HG03097 (cell line): ENCODE results near the gene ATRN.

Experiments used
- ATAC-seq: cut with Tn5 transposase; IDR thresholded peaks from one replicate; pipeline ENCODE4 v1.9.1; 2021; ENCODE audit not compliant: unreplicated experiment, low FRiP score

ATRN gene

GRCh38 chr20:3652676-3653596, 182.1 kb downstream of the ATRN start:
- no peak for ATAC-seq

- no peak for ATAC-seq
Observed at GRCh38 chr20:3653921-3654320, 183.1 kb downstream of the ATRN start.

- ATAC-seq, result no peak
Observed at GRCh38 chr20:3654326-3655130, 183.7 kb downstream of the ATRN start.

- no peak for ATAC-seq
Observed at GRCh38 chr20:3655131-3655405, 184.2 kb downstream of the ATRN start.

GRCh38 chr20:3658019-3658715, 187.3 kb downstream of the ATRN start:
- ATAC-seq, result no peak

GRCh38 chr20:3658716-3659491, 188.1 kb downstream of the ATRN start:
- peak; percentile 80 for ATAC-seq

- no peak for ATAC-seq
Observed at GRCh38 chr20:3659492-3660261, 188.9 kb downstream of the ATRN start.

GRCh38 chr20:3660262-3661059, 189.6 kb downstream of the ATRN start:
- ATAC-seq, result no peak

GRCh38 chr20:3661060-3661813, 190.4 kb downstream of the ATRN start:
- ATAC-seq, result no peak

GRCh38 chr20:3661814-3662665, 191.2 kb downstream of the ATRN start:
- no peak for ATAC-seq

- no peak for ATAC-seq
Observed at GRCh38 chr20:3663031-3663701, 192.3 kb downstream of the ATRN start, which contains the start of gene GFRA4. GFRA4 (minus strand) TSS chr20:3663399; CDS start chr20:3663399, 0 bp downstream.

- no peak for ATAC-seq
Observed at GRCh38 chr20:3663858-3664257, 193.0 kb downstream of the ATRN start.

- no peak for ATAC-seq
Observed at GRCh38 chr20:3667434-3668037, 196.7 kb downstream of the ATRN start.

- no peak for ATAC-seq
Observed at GRCh38 chr20:3669710-3670367, 199.0 kb downstream of the ATRN start.

- no peak for ATAC-seq
Observed at GRCh38 chr20:3670511-3670910, 199.7 kb downstream of the ATRN start.

GRCh38 chr20:3670945-3671344, 200.1 kb downstream of the ATRN start:
- no peak for ATAC-seq
